ENCODE data around the gene SHE.

GRCh38 chr1:154514066-154514553, 11.9 kb upstream of the SHE start:
- no peak for TF ChIP-seq EP300 (IDR thresholded peaks at IDR 0.05)
- TF ChIP-seq CTCF (IDR thresholded peaks at IDR 0.05) = no peak
